SH-SY5Y (cell line): ENCODE measurements around the gene CARD14.

Experiments
- GATA2 ChIP-seq: IDR thresholded peaks from 2 replicates; pipeline ENCODE4 v1.6.1; 2011; ENCODE audit warnings: mild to moderate bottlenecking, low read depth, low read length
- GATA3 ChIP-seq: IDR thresholded peaks from 2 replicates; pipeline ENCODE4 v1.6.1; 2011; ENCODE audit warnings: low read depth, mild to moderate bottlenecking, low read length, moderate library complexity

GRCh38 chr17:80169784-80170500, at the start of gene CARD14:
- TF ChIP-seq GATA2 = no peak
- TF ChIP-seq GATA3 = no peak
